Rectal smooth muscle tissue (tissue), 1 donor: ENCODE data around the gene CEP131.

ENCODE experiments used
- H3K27ac ChIP-seq: one replicate; pipeline ENCODE4 v1.7.0; 2013; ENCODE audit warnings: low read depth, low read length, inconsistent platforms
- H3K27me3 ChIP-seq: one replicate; pipeline ENCODE4 v1.7.0; 2013; ENCODE audit warnings: low read length; ENCODE audit not compliant: control insufficient read depth, insufficient read depth
- H3K36me3 ChIP-seq: one replicate; pipeline ENCODE4 v1.7.0; 2013; ENCODE audit warnings: low read length; ENCODE audit not compliant: control insufficient read depth, insufficient read depth
- H3K4me1 ChIP-seq: one replicate; pipeline ENCODE4 v1.7.0; 2013; ENCODE audit warnings: low read length; ENCODE audit not compliant: control insufficient read depth, insufficient read depth
- H3K4me3 ChIP-seq: one replicate; pipeline ENCODE4 v1.7.0; 2013; ENCODE audit warnings: low read length
- H3K9ac ChIP-seq: one replicate; pipeline ENCODE4 v1.7.0; 2013; ENCODE audit warnings: low read length

Gene CEP131

DNA sequence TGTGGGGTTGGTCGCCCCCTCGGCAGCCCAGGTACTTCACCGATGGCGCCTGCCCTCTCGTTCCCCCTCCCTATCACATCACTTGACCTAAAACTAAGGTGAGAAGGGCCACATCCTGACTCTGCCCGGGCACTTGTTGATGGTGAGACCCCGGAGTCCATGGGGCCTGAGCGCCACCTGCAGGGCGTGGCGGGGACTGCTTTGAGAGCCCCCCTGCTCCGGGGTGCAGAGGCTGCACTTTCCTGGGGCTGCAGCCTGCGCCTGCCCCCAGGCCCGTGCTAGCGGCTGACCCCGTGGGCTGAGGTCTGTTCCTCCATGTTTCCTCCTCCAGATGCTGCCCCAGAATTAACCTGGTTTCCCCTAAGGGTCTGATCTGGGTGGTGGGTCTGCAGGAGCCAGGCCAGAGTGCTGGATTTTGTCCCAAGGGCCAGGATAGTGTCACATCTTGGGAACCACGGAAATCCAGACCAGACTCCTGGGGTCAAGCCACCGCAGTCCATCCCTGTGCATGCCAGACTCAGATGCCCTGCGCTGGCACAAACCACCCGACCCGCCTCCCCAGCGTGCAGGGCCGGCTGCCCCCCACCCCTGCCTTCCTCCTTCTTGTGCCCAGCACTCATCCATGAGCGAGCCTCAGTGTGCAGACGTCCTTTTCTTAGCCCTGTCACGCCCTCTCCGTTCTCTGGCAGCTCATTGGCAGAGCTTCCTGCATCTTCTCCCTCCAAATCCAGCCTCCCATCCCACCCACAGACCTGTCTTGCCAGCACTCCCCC, 19.1 kb upstream of the CEP131 start:
- Histone ChIP-seq H3K27me3 (no peaks in the 10 kb centered on the region), H3K4me3 (no peak overlapping the region), H3K9ac (no peak overlapping the region), H3K27ac (no peak overlapping the region), H3K4me1 (peaks cover 5% of the 10 kb centered on the region), H3K36me3 (peaks cover 3% of the 10 kb centered on the region)

DNA sequence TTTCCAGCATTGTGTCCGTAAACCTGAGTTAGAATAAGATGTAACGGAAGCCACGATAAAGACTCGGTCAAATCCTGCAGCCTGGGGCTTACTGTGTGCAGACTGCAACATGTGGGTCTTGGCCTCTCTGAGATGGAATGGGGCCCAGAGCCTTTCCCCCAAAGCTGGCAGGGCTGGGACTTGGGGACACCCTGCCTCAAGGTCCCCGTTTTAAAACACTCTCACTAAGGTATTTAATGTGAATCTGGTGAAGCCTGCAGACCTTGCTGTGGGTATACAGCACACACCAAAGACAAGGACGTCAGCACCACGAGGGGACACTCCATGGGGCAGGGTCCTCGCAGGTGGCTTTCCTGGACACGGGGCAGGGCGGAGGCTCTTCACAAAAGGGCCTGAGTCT, 18.4 kb upstream of the CEP131 start:
- no peak overlapping the region for H3K27ac ChIP-seq
- H3K9ac ChIP-seq, result no peak overlapping the region
- peaks cover 3% of the 10 kb centered on the region for H3K36me3 ChIP-seq
- H3K27me3 ChIP-seq, result no peaks in the 10 kb centered on the region
- H3K4me1 ChIP-seq, result peaks cover 5% of the 10 kb centered on the region
- H3K4me3 ChIP-seq, result no peak overlapping the region

DNA sequence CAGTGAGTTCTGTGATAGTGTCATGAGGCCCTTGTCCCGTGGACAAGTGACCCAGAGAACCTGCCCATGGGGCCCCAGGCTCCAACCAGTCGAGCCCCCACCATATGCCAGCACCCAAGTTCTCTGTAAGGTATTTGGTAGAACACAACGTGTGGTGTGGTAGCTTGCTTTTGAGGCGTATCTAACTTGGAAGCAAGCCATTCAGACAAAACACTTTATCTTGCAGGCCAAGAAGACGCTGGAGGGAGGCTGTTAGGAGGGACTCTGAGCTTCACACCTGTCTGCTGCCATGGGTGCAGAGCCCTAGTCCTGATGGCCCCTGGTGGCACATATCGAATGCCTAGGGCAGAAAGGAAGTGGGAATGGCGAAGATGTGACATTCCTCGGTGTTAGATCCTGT, 18.0 kb upstream of the CEP131 start:
- H3K27me3 ChIP-seq, result no peaks in the 10 kb centered on the region

DNA sequence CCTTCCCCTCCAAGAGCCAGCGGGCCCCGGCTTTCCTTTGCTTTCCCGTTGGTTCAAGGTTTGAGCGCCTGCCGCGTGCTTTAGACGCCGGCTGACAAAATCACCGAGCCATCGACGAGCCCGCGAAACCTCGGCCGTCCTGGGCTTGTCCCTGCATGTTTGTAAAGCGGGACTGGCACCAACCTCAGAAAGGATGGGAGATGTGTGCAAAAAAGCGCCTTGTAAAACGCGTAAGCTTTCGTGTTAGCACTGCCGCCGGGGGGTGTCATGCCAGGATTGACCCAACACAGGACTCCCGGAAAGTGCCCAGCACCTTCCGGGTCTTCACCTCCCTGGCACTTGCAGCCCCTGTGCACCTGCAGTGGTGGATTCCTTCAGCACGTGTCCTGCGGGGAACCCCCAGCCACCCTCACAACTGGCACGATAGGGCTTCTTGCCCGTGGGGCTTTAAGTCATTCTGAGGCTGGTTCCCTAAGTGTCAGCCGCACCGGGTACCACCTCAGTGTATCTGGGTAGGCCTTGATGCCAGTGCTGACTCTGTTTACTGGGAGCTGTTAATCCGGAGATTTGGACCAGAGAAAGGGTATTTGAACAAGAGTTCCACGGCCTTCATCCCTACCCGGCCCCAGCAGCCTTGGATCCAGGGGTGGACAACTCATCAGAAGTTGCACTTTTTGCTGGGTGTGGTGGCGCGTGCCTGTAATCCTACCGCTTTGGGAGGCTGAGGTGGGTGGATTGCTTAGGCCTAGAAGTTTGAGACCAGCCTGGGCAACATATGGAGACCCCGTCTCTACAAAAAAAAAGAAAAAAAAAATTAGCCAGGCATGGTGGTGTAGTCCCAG, 17.2 kb upstream of the CEP131 start:
- H3K27ac ChIP-seq, result peak overlapping the region; percentile 78
- H3K27me3 ChIP-seq, result no peaks in the 10 kb centered on the region
- H3K9ac ChIP-seq, result peak overlapping the region; percentile 1
- H3K36me3 ChIP-seq, result peaks cover 3% of the 10 kb centered on the region
- H3K4me1 ChIP-seq, result peaks cover 5% of the 10 kb centered on the region
- peak overlapping the region; percentile 75 for H3K4me3 ChIP-seq

More for the DNA sequence above, 18.0 kb upstream of the CEP131 start:
- peaks cover 5% of the 10 kb centered on the region for H3K4me1 ChIP-seq
- no peak overlapping the region for H3K9ac ChIP-seq
- H3K36me3 ChIP-seq, result peaks cover 3% of the 10 kb centered on the region
- no peak overlapping the region for H3K27ac ChIP-seq
- H3K4me3 ChIP-seq, result no peak overlapping the region

DNA sequence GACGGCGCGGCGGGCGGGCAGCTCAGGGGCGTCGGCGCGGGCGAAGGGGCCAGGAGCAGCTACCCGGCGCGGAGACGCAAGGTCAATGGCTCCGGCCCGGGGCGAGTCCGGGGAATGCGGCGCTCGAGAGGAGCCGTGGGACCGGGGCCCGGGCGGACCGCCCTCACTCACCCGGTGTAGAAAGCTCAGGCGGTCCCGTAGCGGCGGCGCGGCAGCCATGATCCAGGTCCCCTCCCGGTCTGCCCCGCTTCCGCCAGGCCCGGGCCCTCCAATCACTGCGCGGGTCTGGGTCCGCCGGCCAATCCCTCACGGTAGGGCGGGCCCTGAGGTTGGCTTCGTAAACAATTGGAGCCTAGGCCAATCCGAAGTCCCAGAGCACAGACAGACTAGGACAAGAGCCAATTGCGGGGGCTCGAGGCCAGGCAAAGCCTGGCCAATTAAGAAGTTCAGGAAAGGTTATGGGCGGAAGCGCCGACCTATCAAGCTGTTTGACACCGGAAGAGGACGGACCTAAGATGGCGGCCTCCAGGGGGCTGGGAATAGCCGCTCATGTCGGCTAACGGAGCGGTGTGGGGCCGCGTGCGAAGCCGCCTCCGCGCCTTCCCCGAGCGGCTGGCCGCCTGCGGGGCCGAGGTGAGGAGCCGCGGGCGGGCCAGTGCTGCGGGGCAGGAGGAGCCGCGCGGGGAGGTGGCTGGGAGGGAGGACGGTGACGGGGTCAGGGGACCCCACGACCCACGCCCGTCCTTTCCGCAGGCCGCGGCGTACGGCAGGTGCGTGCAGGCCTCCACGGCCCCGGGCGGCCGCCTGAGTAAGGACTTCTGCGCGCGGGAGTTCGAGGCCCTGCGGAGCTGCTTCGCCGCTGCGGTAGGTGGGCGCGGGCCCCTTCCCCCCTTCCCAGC, 16.3 kb upstream of the CEP131 start, which contains the start of the genes NDUFAF8 and TEPSIN:
NDUFAF8 (plus strand) TSS at position 504 of the 899 bp plus-strand sequence; CDS start at position 550, 46 bp downstream.
TEPSIN (minus strand) TSS at position 241 of the 899 bp plus-strand sequence; CDS start at position 219, 22 bp downstream.
- Histone ChIP-seq H3K9ac (peak within 1 kb of the TSS; percentile 74), H3K4me3 (peak within 1 kb of the TSS; percentile 94), H3K36me3 (peaks cover 3% of the 10 kb centered on the region), H3K27ac (peak within 1 kb of the TSS; percentile 78), H3K4me1 (peaks cover 5% of the 10 kb centered on the region), H3K27me3 (no peaks in the 10 kb centered on the region)

DNA sequence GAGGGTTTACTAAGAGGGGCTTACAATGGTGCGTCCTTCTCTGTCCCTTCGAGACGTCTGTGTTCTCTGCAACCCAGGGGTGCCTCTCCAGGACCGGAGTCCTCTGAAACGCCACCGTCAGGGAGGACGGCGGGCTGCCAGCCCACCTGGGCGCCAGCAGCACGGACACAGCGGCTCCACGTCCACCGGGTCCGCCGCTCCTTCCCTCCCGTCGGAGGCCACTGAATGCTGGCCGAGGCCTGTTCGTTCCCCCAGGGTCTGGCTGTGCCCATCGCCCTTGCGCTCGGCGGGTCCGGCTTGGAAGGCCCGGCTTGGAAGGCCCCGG, 15.7 kb upstream of the CEP131 start:
- peak overlapping the region; percentile 74 for H3K9ac ChIP-seq
- H3K36me3 ChIP-seq, result peaks cover 3% of the 10 kb centered on the region
- H3K27me3 ChIP-seq, result no peaks in the 10 kb centered on the region
- H3K27ac ChIP-seq, result no peak overlapping the region
- peaks cover 5% of the 10 kb centered on the region for H3K4me1 ChIP-seq
- H3K4me3 ChIP-seq, result peak overlapping the region; percentile 94

DNA sequence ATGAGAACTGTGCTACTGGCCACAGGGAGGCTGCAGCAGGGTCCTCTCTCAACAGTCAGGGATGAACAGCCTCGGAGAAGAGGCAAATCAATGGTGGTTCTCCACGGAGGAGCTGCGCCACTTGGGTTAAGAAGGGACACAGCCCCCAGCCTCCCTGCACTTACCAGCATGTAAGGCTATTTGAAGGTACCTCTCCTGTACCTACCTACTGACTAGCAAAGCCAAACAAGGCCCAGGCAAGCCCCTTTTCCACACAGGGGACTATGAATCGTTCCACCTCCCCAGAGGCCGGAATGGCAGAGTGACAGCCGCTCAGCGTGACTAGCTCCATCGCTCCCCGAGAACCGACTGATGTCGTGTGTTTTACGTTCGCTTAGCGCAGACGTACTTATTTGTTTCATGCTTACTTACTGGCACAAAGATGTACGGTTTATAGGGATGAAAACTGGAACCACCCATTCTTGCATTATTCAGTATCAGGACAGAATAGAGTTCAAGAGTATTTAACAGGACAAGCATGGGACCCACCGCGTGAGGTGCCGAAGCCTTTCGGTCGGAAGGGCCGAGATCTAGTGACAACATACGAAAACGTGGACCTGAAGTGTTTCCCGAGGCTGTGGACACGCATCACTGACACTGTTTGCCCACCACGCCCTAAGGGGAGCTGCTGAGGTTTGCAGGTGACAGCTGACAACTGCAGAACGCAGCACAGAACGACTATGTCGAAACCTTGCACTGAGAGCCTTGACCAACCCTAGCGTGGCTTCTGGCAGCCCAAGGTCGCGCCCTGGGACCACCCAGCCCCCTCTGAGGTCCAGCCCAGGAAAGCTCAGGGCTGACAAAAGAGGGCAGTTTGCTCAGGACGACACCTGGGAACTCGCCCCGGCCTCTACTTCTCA, 15.1 kb upstream of the CEP131 start:
- Histone ChIP-seq H3K4me1 (peaks cover 5% of the 10 kb centered on the region), H3K27me3 (no peaks in the 10 kb centered on the region), H3K36me3 (peaks cover 3% of the 10 kb centered on the region), H3K4me3 (peak overlapping the region; percentile 94), H3K9ac (peak overlapping the region; percentile 74), H3K27ac (no peak overlapping the region)

DNA sequence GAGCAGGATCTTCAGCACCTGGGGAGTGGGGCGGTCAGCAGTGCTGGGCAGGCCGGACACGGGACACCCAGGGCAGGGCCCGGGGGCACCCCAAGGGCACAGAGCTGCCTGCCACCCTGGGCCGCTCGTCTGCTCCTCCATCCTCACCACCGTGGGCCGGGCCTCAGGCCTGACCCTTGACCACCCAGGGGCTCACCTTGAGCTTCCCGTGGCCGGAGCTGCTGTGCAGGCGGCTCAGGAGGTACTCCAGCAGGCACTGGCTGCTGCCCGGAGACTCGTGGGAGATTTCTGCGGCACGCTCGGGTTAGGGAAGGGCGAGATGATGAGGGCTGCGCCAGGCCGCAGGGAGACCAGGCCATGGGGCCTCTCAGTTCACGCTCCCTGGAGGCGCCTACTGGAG, 14.0 kb upstream of the CEP131 start:
- Histone ChIP-seq H3K9ac (no peak overlapping the region), H3K36me3 (peaks cover 3% of the 10 kb centered on the region), H3K27me3 (no peaks in the 10 kb centered on the region), H3K4me1 (peaks cover 5% of the 10 kb centered on the region), H3K27ac (no peak overlapping the region), H3K4me3 (no peak overlapping the region)

DNA sequence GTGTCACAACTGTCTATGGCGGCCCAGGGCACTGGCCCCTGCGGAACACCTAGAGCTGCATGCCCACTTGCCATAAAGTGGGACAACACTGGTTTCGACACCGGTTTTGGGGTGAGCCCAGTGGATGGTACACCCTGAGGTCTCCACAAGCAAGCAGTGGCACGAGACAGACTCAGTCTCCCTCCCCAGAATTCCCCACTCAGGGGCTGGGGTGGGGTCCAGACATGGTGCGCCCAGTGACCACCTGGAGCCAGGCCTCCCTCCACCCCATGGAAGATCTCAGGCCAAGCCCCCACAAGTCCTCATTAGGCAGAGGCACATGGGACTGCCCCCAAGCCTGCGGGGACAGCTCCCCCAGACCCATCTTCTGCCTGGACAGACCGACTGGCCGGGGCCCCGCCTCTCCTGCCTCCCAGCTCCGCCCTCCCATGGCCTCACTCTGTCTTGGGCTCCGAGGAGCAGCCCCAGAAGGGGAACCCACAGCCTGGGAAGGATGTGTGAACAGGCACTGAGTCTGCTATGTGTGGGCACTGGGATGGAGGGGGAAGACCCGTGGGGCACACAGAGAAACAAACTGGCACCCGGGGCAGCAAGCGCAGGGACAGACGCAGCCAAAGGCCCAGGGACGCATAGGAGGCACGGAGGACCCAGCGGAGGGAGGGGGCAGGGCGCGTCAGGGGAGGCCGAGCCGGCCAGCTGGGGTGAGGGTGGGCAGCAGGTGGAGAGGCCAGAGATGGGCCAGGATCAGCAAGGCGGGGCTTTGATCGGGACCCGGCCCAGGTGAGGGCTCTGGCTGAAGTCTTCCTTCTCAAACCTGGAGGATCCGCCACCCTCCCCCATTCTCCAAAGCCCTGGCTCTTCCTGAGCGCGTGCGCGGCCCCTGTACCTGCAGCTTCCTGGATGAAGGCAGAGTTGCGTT, 13.3 kb upstream of the CEP131 start:
- H3K4me3 ChIP-seq, result no peak overlapping the region
- H3K9ac ChIP-seq, result no peak overlapping the region
- peaks cover 9% of the 10 kb centered on the region for H3K36me3 ChIP-seq
- H3K4me1 ChIP-seq, result peaks cover 5% of the 10 kb centered on the region
- no peak overlapping the region for H3K27ac ChIP-seq
- no peaks in the 10 kb centered on the region for H3K27me3 ChIP-seq

DNA sequence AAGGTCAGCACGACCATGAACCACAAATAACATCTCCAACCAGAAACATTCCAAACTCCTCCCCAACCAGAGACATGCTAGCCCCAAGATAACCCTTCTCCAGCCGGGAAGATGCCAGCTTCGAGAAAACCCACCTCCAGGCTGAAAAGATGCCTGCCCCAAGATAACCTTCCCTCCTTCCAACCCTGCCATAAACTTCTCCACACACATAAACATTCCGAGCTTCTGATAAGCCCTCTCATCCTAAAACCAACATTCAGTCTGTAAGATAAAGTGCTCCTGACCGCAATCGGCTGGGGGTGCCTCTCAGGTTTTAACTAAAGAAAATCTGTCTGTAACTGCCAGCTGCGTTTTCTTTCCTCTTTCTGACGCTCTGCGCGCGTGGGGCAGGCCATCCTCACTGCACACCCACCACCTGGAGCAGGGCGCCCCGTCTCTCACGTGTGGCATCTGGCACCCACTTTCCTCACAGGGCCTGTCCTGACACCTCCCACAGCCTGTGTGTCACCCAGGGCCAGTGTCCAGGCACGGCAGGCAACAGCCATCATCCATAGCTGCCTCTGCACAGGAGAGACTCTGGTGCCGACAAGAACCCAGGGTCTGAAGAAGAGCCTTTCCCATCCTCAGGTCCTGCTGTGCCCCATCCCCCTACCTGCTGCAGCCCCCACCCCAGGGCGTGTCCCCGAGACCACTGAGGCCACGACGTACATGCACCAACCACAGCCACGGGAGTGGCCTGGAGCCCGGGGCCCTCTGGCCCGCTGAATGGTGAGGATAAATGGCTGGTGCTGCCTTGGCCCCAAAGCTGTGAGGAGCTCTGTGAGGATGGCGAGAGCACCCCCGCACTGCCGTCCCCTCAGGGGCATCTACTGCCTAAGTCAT, 12.4 kb upstream of the CEP131 start:
- Histone ChIP-seq H3K27ac (no peak overlapping the region), H3K27me3 (no peaks in the 10 kb centered on the region), H3K4me3 (no peak overlapping the region), H3K9ac (no peak overlapping the region), H3K36me3 (peaks cover 13% of the 10 kb centered on the region), H3K4me1 (peaks cover 5% of the 10 kb centered on the region)
